HEK293 (cell line): ENCODE results near the gene RUNX1.

Experiments used
- TCF7L2 ChIP-seq: IDR thresholded peaks from 2 replicates; pipeline ENCODE4 v1.6.1; 2011; ENCODE audit warnings: low read depth, mild to moderate bottlenecking, inconsistent platforms, low read length, moderate library complexity, borderline replicate concordance
- ZBTB8A ChIP-seq: fragments of 450-650 bp; formaldehyde crosslinking; IDR thresholded peaks from 2 replicates; pipeline ENCODE4 v1.5.1; 2016; ENCODE audit warnings: missing biosample characterization, missing genetic modification characterization
- ZFP3 ChIP-seq: fragments of 450-650 bp; formaldehyde crosslinking; IDR thresholded peaks from 2 replicates; pipeline ENCODE4 v1.5.1; 2016; ENCODE audit warnings: low read depth, missing biosample characterization, missing genetic modification characterization
- ZNF239 ChIP-seq: fragments of 450-650 bp; formaldehyde crosslinking; IDR thresholded peaks from 2 replicates; pipeline ENCODE4 v1.5.1; 2016; ENCODE audit warnings: missing biosample characterization, missing genetic modification characterization
- ZNF354C ChIP-seq: fragments of 450-650 bp; formaldehyde crosslinking; IDR thresholded peaks from 2 replicates; pipeline ENCODE4 v1.5.1; 2016; ENCODE audit warnings: missing biosample characterization, missing genetic modification characterization, low read depth, borderline replicate concordance
- ZNF394 ChIP-seq: fragments of 450-650 bp; formaldehyde crosslinking; IDR thresholded peaks from 2 replicates; pipeline ENCODE4 v1.5.1; 2016; ENCODE audit warnings: missing biosample characterization, missing genetic modification characterization, mild to moderate bottlenecking, moderate library complexity, borderline replicate concordance
- ZNF544 ChIP-seq: fragments of 450-650 bp; formaldehyde crosslinking; IDR thresholded peaks from 2 replicates; pipeline ENCODE4 v1.5.0; 2017; ENCODE audit warnings: missing biosample characterization, missing genetic modification characterization
- TF ChIP-seq, protein P1 (sequence below): fragments of 450-650 bp; formaldehyde crosslinking; IDR thresholded peaks from 2 replicates; pipeline ENCODE4 v1.5.1; 2016; ENCODE audit warnings: missing biosample characterization, missing genetic modification characterization
- TF ChIP-seq, protein P2 (sequence below): fragments of 450-650 bp; formaldehyde crosslinking; IDR thresholded peaks from 2 replicates; pipeline ENCODE4 v1.5.1; 2016; ENCODE audit warnings: missing biosample characterization, missing genetic modification characterization
- TF ChIP-seq, protein P3 (sequence below): fragments of 450-650 bp; formaldehyde crosslinking; conservative IDR thresholded peaks from 2 replicates; pipeline ENCODE4 v1.5.1; 2016; ENCODE audit warnings: low read depth, missing biosample characterization, missing genetic modification characterization

DNA sequence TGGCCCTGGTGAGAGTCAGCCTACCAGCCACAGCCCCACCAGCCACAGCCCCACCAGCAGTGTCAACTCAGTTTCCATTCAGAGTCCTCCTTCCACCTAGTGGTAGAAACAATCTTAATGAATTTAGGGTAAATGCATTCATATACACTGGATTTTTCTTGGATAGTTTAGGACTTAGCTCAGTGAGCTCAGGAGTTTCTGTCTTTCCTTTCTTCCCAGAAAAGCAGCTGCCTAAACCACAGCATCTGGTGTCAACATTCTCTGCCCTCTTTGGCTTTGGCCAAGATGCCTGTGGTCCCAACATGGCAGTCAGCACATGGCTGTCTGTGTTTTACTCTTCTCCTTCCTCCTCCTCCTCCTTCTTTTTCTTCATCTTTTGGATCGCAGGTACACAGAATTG, 286.3 kb downstream of the RUNX1 start:
- TF ChIP-seq ZNF394 (no peak), TCF7L2 (no peak), ZFP3 (tag by site-specific recombination) (no peak), ZBTB8A (no peak), ZNF239 (tag by site-specific recombination) (no peak), ZNF544 (tag by site-specific recombination) (no peak), ZNF354C (tag by site-specific recombination) (no peak)
- TF ChIP-seq, protein P1, sequence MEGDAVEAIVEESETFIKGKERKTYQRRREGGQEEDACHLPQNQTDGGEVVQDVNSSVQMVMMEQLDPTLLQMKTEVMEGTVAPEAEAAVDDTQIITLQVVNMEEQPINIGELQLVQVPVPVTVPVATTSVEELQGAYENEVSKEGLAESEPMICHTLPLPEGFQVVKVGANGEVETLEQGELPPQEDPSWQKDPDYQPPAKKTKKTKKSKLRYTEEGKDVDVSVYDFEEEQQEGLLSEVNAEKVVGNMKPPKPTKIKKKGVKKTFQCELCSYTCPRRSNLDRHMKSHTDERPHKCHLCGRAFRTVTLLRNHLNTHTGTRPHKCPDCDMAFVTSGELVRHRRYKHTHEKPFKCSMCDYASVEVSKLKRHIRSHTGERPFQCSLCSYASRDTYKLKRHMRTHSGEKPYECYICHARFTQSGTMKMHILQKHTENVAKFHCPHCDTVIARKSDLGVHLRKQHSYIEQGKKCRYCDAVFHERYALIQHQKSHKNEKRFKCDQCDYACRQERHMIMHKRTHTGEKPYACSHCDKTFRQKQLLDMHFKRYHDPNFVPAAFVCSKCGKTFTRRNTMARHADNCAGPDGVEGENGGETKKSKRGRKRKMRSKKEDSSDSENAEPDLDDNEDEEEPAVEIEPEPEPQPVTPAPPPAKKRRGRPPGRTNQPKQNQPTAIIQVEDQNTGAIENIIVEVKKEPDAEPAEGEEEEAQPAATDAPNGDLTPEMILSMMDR (tag by site-specific recombination) = no peak
- TF ChIP-seq, protein P2, sequence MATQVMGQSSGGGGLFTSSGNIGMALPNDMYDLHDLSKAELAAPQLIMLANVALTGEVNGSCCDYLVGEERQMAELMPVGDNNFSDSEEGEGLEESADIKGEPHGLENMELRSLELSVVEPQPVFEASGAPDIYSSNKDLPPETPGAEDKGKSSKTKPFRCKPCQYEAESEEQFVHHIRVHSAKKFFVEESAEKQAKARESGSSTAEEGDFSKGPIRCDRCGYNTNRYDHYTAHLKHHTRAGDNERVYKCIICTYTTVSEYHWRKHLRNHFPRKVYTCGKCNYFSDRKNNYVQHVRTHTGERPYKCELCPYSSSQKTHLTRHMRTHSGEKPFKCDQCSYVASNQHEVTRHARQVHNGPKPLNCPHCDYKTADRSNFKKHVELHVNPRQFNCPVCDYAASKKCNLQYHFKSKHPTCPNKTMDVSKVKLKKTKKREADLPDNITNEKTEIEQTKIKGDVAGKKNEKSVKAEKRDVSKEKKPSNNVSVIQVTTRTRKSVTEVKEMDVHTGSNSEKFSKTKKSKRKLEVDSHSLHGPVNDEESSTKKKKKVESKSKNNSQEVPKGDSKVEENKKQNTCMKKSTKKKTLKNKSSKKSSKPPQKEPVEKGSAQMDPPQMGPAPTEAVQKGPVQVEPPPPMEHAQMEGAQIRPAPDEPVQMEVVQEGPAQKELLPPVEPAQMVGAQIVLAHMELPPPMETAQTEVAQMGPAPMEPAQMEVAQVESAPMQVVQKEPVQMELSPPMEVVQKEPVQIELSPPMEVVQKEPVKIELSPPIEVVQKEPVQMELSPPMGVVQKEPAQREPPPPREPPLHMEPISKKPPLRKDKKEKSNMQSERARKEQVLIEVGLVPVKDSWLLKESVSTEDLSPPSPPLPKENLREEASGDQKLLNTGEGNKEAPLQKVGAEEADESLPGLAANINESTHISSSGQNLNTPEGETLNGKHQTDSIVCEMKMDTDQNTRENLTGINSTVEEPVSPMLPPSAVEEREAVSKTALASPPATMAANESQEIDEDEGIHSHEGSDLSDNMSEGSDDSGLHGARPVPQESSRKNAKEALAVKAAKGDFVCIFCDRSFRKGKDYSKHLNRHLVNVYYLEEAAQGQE (tag by site-specific recombination) = no peak
- TF ChIP-seq, protein P3, sequence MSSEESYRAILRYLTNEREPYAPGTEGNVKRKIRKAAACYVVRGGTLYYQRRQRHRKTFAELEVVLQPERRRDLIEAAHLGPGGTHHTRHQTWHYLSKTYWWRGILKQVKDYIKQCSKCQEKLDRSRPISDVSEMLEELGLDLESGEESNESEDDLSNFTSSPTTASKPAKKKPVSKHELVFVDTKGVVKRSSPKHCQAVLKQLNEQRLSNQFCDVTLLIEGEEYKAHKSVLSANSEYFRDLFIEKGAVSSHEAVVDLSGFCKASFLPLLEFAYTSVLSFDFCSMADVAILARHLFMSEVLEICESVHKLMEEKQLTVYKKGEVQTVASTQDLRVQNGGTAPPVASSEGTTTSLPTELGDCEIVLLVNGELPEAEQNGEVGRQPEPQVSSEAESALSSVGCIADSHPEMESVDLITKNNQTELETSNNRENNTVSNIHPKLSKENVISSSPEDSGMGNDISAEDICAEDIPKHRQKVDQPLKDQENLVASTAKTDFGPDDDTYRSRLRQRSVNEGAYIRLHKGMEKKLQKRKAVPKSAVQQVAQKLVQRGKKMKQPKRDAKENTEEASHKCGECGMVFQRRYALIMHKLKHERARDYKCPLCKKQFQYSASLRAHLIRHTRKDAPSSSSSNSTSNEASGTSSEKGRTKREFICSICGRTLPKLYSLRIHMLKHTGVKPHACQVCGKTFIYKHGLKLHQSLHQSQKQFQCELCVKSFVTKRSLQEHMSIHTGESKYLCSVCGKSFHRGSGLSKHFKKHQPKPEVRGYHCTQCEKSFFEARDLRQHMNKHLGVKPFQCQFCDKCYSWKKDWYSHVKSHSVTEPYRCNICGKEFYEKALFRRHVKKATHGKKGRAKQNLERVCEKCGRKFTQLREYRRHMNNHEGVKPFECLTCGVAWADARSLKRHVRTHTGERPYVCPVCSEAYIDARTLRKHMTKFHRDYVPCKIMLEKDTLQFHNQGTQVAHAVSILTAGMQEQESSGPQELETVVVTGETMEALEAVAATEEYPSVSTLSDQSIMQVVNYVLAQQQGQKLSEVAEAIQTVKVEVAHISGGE (tag by site-specific recombination) = no peak
